Ramos (cell line): ENCODE results near the gene CNTN5.
"Not testable (repeated sequence)": the region's sequence is repeated elsewhere in the genome, so short reads cannot be mapped to it uniquely, and the experiment has no call there.

Experiments used
- in situ Hi-C: fragments of 300-500 bp; cut with MboI; formaldehyde crosslinking; loops from one replicate; pipeline ENCODE4 v1.14.3; 2022; ENCODE audit warnings: low sequenced_read_pairs; ENCODE audit not compliant: unreplicated experiment

The CNTN5 gene

GRCh38 chr11:99693941-99694492, 673.3 kb downstream of the CNTN5 start:
- in situ Hi-C loops: no loop called here

DNA sequence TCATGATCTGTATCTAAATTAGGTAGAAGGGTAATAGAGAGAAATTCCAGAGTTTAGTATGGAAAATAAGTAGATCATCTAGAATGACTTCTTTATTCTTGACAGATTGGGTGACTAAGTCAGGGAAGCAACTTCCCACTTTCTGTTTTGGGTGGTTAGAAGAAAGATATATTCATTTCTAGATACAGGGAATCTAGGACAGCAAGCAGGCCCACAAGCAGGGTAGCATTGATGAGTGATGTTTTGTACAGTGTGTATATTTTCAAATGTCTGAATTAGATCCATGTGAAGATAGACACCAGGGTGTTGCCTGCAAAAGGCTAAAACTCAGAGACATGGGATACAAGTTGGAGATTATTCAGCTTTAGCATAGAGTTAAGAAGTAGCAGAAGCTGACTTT, 674.4 kb downstream of the CNTN5 start:
- in situ Hi-C loops: no loop called here

- in situ Hi-C loops: no loop called here
Observed at GRCh38 chr11:99706848-99707247, 686.1 kb downstream of the CNTN5 start.

DNA sequence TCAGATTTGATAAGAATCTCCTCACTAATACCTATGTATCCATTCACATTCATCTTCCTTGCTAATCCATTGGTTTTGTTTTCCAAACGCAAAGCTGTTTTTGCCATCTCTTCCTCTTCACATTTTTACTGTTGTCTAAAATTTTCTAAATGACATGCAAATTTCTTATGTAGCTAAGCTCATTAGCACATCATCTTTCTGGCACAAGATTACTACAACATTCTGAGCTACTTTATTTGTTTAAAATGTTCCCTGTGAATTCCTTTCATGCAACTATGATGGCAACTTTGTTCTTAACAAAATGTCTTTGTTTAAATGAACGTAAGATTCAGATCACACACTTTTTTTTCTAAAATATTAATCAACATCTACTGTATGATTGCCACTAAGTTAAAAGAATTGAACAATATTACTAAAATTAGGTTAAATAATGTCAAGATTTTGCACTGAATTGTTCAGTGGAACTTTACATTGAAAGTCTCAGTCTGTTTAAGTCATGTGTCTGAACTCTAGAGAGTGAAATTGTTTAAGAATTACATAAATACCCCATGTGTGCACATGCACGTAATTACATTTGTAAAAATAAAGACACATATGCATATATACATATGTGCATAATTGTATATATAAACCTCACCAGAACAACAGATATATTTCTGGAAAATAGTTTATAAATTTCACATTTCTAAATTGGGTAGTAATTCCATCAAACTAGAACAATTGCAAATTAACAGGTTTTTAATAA, 688.4 kb downstream of the CNTN5 start:
- in situ Hi-C loops: no loop called here

- in situ Hi-C loops: no loop called here
Observed at GRCh38 chr11:99716302-99716701, 695.6 kb downstream of the CNTN5 start.

DNA sequence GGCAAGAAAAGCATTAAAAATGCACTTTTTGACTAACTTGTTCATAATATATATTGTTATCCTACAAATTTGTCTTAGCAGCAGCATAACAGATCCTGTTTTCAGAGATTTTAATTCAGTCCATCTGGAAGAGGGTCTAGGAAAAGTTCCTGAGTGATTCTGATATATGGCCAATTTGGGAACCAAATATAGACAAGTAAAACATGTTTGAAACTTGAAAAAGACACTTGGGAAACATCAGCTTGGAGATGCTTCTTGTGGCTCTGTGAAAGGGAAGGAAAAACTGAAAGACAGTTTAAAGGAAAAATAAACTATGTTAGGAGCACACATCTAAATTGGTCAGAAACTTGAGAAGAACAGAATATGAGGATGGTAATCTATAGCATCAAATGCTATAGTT, 697.5 kb downstream of the CNTN5 start:
- in situ Hi-C loops: no loop called here

DNA sequence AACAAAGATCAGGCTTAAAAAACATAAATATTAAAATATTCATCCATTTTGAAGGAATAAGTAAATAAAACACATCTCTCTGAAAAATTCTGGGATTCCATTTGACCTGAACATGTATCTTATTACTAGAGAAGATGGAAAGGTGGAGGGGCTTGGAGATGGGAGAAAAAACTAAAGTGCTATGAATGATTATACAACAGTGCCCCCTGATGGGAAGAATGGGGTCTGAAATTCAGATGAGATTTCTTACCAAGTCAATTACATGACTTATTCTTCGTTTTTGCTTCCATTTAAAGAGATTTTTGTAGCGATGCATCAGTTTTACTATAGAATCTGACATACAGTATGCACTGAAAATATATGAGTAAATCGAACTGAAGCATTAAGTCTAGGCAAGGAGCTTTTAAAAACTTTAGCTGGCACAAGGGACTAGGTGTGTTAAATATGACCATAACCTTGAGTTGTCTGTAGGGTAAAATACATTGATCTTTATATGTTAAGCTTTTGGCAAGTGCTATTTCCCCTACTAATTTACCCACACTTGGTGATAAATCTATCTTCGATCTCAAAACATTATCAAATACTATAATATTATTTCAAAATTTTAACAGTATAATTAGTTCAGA, 718.8 kb downstream of the CNTN5 start:
- in situ Hi-C loops: no loop called here

DNA sequence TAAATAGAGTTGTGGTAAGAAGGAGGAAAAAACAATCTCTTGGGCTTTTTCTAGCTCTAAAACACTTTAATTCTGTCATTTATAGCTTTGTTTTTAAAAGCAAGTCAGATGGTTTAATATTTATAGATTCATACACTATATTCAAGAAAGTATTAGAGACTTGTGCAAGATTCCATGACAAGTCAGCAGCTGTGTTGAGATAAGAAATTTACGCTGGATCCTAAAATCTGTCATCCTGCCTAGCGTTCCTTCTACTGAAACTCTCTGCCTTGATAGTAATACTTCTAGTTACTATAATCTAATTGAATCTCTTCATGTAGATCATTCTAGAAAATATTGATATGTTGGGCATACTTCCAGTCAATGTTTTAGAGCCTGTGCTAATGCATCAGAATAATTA, 721.8 kb downstream of the CNTN5 start:
- in situ Hi-C loops: no loop called here

- in situ Hi-C loops: no loop called here
Observed at GRCh38 chr11:99759787-99760186, 739.0 kb downstream of the CNTN5 start.

- in situ Hi-C loops: no loop called here
Observed at GRCh38 chr11:99766811-99767210, 746.1 kb downstream of the CNTN5 start.

GRCh38 chr11:99773646-99774045, 752.9 kb downstream of the CNTN5 start:
- in situ Hi-C loops: no loop called here

DNA sequence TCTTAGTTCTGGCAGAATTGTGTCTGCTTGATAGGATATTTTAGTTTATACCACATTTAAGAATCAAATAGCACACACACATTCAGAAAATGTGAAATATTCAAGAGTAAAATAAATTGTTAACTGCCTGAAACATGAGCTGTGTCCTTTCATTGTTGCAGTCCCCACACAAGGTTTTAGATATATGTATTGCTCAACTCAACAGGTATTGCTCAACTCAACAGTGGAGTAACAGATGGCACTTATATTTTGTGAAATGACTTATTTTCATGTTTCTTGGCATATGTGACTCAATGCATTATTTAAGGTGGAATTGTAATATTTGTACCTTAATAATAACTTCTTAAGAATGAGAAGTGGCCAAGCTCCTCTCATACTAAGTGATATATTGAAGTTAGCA, 760.3 kb downstream of the CNTN5 start:
- in situ Hi-C loops: no loop called here

GRCh38 chr11:99791354-99791753, 770.6 kb downstream of the CNTN5 start:
- in situ Hi-C loops: no loop called here

GRCh38 chr11:99795999-99796398, 775.2 kb downstream of the CNTN5 start:
- in situ Hi-C loops: no loop called here

- in situ Hi-C loops: no loop called here
Observed at GRCh38 chr11:99803501-99803900, 782.8 kb downstream of the CNTN5 start.

GRCh38 chr11:99812516-99812915, 791.8 kb downstream of the CNTN5 start:
- in situ Hi-C loops: no loop called here

- in situ Hi-C loops: no loop called here
Observed at GRCh38 chr11:99814021-99814420, 793.3 kb downstream of the CNTN5 start.

DNA sequence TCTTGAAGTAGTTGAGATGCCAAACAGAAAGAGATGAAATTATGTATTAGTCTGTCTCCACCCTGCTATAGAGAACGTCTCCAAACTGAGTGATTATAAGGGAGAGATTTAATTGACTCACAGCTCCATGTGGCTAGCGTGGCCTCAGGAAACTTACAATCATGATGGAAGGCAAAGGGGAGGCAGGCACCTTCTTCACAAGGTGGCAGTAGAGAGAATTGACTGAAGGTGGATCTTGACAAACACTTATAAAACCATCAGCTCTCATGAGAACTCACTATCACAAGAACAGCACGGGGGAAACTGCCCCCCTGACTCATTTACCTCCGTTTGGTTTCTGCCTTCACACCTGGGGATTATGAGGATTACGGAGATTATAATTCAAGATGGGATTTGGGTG, 794.0 kb downstream of the CNTN5 start:
- in situ Hi-C loops: no loop called here

DNA sequence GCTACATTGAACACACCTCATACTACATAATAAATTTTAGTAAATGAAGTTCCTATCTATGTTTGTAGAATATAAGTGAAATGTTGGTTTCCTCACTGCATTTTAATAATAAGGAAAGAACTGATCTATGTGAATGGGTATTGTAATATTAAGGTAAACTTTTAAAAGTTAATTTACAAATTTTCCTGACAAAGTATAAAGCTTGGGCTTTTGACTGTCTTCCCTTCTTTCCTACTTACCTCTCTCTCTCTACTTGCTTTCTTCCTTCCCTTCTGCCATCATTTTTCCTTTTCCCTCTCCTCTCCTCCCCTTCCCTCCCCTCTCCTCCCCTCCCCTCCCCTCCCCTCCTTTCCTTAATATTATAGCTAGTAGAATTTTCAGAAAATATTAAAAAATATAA, 798.2 kb downstream of the CNTN5 start:
- in situ Hi-C loops: no loop called here

GRCh38 chr11:99822846-99823565, 802.3 kb downstream of the CNTN5 start:
- in situ Hi-C loops: no loop called here

GRCh38 chr11:99836739-99837138, 816.0 kb downstream of the CNTN5 start:
- in situ Hi-C loops: not testable (repeated sequence)
